Posterior cingulate gyrus (tissue), 11 donors: ENCODE results near the gene CSAD.
"Not testable (repeated sequence)": the region's sequence is repeated elsewhere in the genome, so short reads cannot be mapped to it uniquely, and the experiment has no call there.

Experiments
- DNase-seq, 10 donors: peaks; one replicate each; pipeline versions ENCODE4 v3.0.0 to v3.0.0-alpha.2; 2020 to 2021; ENCODE audit warnings: mixed read lengths in 3 of 10
- intact Hi-C: fragments of 100-400 bp; cut with DNase I; formaldehyde crosslinking; loops from one replicate; pipeline ENCODE4 v1.15.1; 2023

Gene CSAD

DNA sequence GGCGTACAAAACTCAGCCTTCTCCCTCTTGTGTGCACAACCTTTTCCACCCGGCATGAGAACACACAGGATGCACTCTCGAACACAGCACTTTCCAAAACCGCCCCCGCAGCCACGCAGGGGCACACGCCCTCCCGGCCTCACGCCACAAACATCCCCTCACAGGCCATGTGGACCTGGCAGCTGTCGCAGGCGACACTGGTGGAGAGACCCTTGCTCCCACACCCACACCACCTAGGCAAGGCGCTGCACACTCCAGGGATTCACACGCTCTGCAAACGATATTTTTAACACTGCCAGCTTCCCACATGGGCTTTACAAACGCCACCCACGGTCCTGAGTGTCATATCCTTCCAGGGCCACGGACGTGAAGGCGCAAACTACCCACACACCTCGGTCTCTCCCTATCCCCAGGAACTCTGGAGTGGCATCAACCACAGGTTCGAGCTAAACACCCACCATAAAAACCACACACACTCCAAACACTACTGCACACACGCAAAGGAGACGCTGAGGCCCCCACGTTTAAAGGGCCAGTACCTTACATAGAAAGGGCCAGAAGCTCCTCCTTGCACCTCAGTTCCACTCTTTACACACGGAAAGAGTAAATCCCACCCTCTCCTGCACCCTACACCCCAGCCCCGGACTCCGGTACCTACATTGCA, 38.7 kb upstream of the CSAD start:
- intact Hi-C loops: no loop called here
- DNase-seq: peak in 2 of 10 donors; percentile 80 to 82

DNA sequence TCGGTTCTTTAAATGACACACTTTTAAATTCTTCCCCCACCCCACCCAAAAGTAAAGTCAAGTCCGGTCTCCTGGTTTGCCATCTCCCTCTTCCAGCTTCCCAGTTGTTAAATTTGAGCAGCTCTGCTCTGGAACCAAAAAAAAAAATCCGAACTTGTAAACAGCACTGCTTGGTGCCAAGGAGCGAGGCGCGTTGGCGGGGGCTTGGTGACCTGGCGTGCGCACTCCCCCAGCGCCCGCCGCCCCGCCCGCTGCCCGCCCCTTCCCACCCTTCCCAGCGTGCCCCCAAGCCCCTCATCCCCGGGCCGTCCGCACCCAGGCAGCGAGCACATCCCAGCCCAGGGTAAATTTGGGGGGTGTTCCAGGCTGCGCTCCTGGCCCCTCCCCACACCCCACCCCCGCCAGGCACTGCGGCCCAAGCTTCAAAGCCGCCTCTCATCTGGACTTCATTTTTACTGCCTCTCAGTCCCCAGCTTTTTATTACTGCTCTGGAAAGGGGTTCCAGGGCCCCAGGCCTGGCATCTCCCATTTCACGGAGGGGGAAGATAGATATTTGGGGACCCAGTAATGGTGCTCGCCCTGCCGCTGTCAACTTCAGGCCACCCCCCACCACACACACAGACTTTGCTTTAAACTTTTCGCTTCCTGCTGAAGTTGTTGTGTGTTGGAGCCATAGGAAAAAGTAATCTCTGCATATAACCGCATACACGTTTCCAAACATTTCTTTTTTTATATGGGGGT, 38.0 kb upstream of the CSAD start:
- intact Hi-C loops: no loop called here
- peak in 2 of 10 donors; percentile 64 to 70 for DNase-seq

DNA sequence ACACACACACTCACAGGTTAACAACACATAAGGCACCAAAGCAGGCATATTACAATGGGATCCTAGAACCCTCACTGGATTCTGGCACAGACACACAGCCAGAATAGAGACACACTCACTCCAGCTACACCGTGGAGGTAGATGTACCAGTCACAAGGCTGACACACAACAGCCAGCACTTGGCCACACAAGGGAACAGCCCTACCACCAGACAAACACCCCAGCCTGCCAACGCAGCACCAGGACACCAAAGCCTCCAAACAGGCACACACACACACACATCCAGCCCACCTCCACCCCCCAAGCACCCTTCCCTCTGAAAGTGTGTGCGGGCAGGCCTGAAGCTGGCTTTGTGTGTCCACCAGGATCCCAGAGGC, 37.2 kb upstream of the CSAD start:
- DNase-seq: peak in 2 of 10 donors; percentile 63 to 68
- intact Hi-C loops: no loop called here

DNA sequence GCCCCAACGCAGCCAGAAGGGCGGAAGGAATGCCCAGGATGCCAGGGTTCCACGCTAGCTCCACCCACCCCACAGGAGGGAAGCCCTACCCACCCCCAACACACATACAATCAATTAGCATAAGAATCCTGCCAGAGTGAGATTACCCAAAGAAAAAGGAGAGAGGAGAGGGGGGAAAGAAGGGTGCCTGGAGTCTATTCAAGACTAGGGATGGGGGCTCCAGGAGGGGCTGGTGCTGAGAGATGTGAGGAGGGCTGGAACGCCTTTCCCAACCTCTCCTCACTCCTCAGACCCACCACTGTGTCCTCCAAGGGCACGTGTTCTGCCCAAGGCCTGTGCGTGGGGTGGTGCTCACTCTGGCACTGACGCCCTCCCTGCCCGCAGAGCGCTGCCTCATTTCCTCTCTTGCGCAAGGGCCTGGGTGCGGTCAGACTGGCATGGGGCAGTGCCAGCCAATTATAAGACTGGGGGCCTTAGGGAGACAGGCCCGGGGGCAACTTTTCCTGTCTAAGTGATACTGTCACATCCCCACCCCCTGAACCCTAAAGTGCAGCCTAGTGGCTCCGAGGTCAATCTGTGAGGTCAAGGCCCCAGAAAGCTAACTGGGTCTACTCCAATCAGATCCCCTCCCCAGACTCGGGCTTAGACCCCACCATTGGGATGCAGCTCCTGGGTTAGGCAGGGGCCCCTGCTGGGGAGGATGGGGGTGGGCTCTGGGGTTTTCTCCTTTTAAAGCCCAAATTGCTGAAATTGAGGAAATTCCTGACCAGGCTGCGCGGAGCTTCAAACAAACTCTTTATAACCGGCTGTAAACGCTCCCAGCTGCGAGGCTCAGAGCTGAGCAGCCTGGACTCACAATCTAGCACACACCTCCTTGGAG, 36.6 kb upstream of the CSAD start:
- DNase-seq: peak in 2 of 10 donors; percentile 80 to 83
- intact Hi-C loops: no loop called here

DNA sequence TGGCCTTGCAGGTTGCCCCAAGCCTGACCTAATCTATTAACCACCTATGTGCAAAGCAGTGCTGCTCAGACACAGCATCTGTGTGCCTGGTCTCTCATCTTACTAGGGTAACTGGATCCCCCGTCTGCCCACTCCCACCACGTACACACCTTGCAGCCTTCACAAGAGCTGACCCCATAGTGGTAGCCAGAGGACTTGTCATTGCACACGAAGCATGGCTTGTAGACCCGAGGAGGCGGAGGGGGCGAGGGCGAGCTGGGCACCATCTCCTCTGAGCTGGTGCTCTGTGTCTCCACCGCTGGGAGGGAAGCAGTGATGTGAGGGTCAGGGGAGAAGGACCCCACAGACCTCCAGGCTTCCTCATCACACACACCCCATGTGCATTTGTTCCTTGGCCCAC, 34.8 kb upstream of the CSAD start:
- intact Hi-C loops: no loop called here
- DNase-seq: peak in 2 of 10 donors; percentile 38 to 68

- intact Hi-C loops: no loop called here
Observed at GRCh38 chr12:53214687-53215455, 34.1 kb upstream of the CSAD start.

GRCh38 chr12:53214221-53214620, 33.5 kb upstream of the CSAD start:
- peak in 2 of 10 donors; percentile 19 to 55 for DNase-seq
- intact Hi-C loops: no loop called here

More at GRCh38 chr12:53214687-53215455, 34.1 kb upstream of the CSAD start:
- DNase-seq: peak in 2 of 10 donors; percentile 59 to 62

GRCh38 chr12:53213348-53213747, 32.6 kb upstream of the CSAD start:
- DNase-seq: peak; percentile 76 to 98 (median 90)
- intact Hi-C loops: loop anchor here (1.0 to 2.0 kb wide), 4 partner anchors 38 to 131 kb away; partner anchors contain the start of gene AAAS

- DNase-seq: peak in 2 of 10 donors; percentile 76 to 77
- intact Hi-C loops: loop anchor here (1.0 to 2.0 kb wide), 4 partner anchors 38 to 132 kb away; partner anchors contain the start of gene AAAS
Observed at GRCh38 chr12:53212931-53213330, 32.2 kb upstream of the CSAD start.

GRCh38 chr12:53211476-53212381, 31.0 kb upstream of the CSAD start:
- intact Hi-C loops: loop anchor here (2.0 kb wide), 1 partner anchor 133 kb away; no protein-coding TSS in a partner anchor

GRCh38 chr12:53210843-53211242, 30.1 kb upstream of the CSAD start:
- peak in 1 of 10 donors; percentile 47 for DNase-seq

More at GRCh38 chr12:53211476-53212381, 31.0 kb upstream of the CSAD start:
- peak in 2 of 10 donors; percentile 59 to 67 for DNase-seq

GRCh38 chr12:53208877-53209463, 28.2 kb upstream of the CSAD start:
- DNase-seq: peak in 2 of 10 donors; percentile 18 to 43
- intact Hi-C loops: no loop called here

More at GRCh38 chr12:53210843-53211242, 30.1 kb upstream of the CSAD start:
- intact Hi-C loops: no loop called here

DNA sequence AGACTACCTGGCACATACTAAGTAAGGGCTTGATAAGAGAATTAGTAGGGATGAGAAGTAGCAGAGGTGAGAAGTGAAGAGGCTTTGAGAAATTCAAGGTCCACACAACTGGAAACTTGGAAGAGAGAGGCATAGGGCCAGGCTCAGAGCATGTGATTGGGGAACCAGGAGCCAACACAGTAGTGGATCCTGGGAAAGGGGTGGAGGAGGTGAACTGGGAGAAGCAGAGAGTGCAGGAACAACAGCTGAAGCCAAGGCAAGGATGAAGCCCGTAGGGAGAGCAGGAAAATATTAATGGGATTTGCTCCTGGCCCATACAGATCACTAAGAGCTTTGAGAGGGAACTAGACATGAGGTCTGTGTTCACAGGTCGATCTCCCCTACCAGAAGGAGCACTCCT, 27.7 kb upstream of the CSAD start:
- intact Hi-C loops: no loop called here

GRCh38 chr12:53207042-53207441, 26.3 kb upstream of the CSAD start, which contains the start of gene ITGB7:
ITGB7 (minus strand) TSS chr12:53207251; CDS start chr12:53200443, 6,808 bp downstream.
- intact Hi-C loops: no loop called here
- peak in 1 of 10 donors; percentile 42 for DNase-seq

More for the DNA sequence above, 27.7 kb upstream of the CSAD start:
- DNase-seq: peak in 1 of 10 donors; percentile 2

DNA sequence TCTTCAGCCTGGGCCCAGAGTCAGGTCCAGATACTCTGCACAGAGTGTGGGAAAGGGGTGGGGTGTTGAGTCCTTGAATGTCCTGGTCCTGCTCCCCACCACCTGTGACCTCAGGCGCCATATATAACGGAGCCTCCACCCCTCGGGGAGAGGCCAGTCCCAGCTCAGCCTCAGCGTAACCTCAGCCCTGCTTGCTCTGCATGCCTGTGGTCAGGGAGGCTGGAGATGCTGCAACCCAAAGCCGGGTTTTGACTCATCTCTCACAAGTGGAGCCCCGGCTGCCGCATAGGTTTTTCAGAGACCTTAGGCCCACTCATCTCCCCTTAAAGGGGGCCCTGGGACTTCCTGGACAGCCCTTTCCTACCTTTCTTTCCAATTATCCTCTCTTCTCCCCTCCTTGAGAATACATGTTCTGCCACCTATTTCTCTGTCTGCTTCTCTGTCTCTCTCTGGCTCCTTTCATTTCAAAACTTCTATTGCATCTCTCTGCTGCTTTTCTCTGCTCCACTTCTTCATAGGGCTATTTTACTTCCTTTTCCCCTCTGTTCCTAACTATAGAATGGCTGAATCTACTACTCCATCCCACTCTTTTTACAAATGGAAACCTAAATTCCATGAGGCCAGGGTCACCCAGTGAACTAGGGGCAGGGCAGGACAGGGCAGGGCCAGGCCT, 25.2 kb upstream of the CSAD start:
- intact Hi-C loops: no loop called here
- DNase-seq: peak in 1 of 10 donors; percentile 62

- intact Hi-C loops: no loop called here
- no peak for DNase-seq
Observed at GRCh38 chr12:53204351-53204750, 23.6 kb upstream of the CSAD start.

DNA sequence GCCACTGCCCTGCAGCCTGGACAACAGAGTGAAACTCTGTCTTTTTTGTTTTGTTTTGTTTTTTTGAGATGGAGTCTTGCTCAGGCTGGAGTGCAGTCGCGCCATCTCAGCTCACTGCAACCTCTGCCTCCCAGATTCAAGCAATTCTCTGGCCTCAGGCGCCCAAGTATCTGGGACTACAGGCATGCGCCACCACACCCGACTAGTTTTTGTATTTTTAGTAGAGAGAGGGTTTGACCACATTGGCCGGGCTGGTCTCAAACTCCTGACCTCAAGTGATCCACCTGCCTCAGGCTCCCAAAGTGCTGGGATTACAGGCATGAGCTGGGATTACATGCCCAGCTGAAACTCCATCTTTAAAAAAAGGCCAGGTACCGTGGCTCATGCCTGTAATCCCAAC, 21.6 kb upstream of the CSAD start:
- peak in 1 of 10 donors; percentile 43 for DNase-seq
- intact Hi-C loops: not testable (repeated sequence)

GRCh38 chr12:53201639-53202038, 20.9 kb upstream of the CSAD start:
- no peak for DNase-seq
- intact Hi-C loops: no loop called here
